Subcutaneous adipose tissue (tissue), 4 donors: ENCODE results near the gene KCNMB2. TPM values are rescaled to one million over a fixed set of nuclear protein-coding genes. Genes with fewer than 3 reads are reported as not detected.

Experiments used
- CTCF ChIP-seq: fragments of 450-650 bp; IDR thresholded peaks from one replicate; pipeline ENCODE4 v1.5.1; 2016; ENCODE audit warnings: low read depth, mild to moderate bottlenecking, control low read depth, antibody characterized with exemption, moderate library complexity
- total RNA-seq, 4 donors: library from RNA; depleted of rRNA; stranded (reverse); fragments of >200 nt; gene quantifications; one replicate each; pipeline ENCODE4 v1.1.0, GENCODE V29; 2016

The KCNMB2 gene
- total RNA-seq, 4 donors from 2014 or later, result not detected

GRCh38 chr3:178802993-178803693 lies 266.9 kb downstream of the KCNMB2 start:
- TF ChIP-seq CTCF, result no peak

GRCh38 chr3:178804606-178805005 lies 268.4 kb downstream of the KCNMB2 start:
- TF ChIP-seq CTCF, result no peak

GRCh38 chr3:178805741-178806140 lies 269.5 kb downstream of the KCNMB2 start:
- no peak for TF ChIP-seq CTCF

GRCh38 chr3:178806651-178807050 lies 270.4 kb downstream of the KCNMB2 start:
- no peak for TF ChIP-seq CTCF

DNA sequence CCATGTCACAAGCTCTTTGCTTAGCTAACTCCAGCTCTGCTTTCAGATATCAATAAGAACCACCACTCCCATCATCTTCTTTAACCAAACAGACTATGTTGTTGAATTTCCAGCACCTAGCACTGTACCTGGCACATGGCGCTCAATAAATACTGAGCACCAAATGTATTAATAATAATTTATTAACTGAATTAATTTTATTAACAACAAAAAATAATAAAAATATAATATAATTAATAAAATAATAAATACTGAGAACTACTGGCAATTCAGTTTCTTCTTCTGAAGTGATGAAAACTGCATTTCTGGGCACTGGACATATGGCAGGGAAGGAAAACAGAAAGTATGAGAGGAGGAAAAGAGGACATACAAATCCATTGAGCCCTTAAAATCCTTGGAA lies 271.5 kb downstream of the KCNMB2 start:
- TF ChIP-seq CTCF, result no peak

GRCh38 chr3:178808748-178809147 lies 272.5 kb downstream of the KCNMB2 start:
- TF ChIP-seq CTCF, result no peak

- TF ChIP-seq CTCF, result no peak
Observed at GRCh38 chr3:178810181-178810580, 273.9 kb downstream of the KCNMB2 start.
